HG03095 (cell line): ENCODE measurements around the gene FMO1.
"Not testable (repeated sequence)": the region's sequence is repeated elsewhere in the genome, so short reads cannot be mapped to it uniquely, and the experiment has no call there.

ENCODE experiments used
- ATAC-seq: cut with Tn5 transposase; IDR thresholded peaks from one replicate; pipeline ENCODE4 v1.9.1; 2021; ENCODE audit warnings: moderate library complexity; ENCODE audit not compliant: unreplicated experiment

FMO1 gene

GRCh38 chr1:171248302-171248701, at the start of gene FMO1:
FMO1 (plus strand) TSS chr1:171248494; CDS start chr1:171258088, 9,594 bp downstream.
- no peak for ATAC-seq

GRCh38 chr1:171204296-171204695, 44.0 kb upstream of the FMO1 start:
- no peak for ATAC-seq

- no peak for ATAC-seq
These were observed 41.9 kb upstream of the FMO1 start for GRCh38 chr1:171206204-171206977.

- ATAC-seq = no peak
These were observed 41.3 kb upstream of the FMO1 start for GRCh38 chr1:171206978-171207355.

GRCh38 chr1:171207377-171207776, 40.9 kb upstream of the FMO1 start:
- no peak for ATAC-seq

GRCh38 chr1:171210355-171210754, 37.9 kb upstream of the FMO1 start:
- ATAC-seq = no peak

- ATAC-seq = no peak
These were observed 35.5 kb upstream of the FMO1 start for GRCh38 chr1:171212607-171213351.

GRCh38 chr1:171213559-171214454, 34.5 kb upstream of the FMO1 start:
- no peak for ATAC-seq

GRCh38 chr1:171217658-171218443, 30.4 kb upstream of the FMO1 start:
- no peak for ATAC-seq

GRCh38 chr1:171218661-171219060, 29.6 kb upstream of the FMO1 start:
- no peak for ATAC-seq

- ATAC-seq = no peak
These were observed 28.8 kb upstream of the FMO1 start for GRCh38 chr1:171219346-171220080.

- ATAC-seq = no peak
These were observed 28.2 kb upstream of the FMO1 start for GRCh38 chr1:171220081-171220420.

GRCh38 chr1:171220581-171221054, 27.7 kb upstream of the FMO1 start:
- no peak for ATAC-seq

GRCh38 chr1:171221665-171222591, 26.4 kb upstream of the FMO1 start:
- ATAC-seq = no peak

- no peak for ATAC-seq
These were observed 25.4 kb upstream of the FMO1 start for GRCh38 chr1:171222936-171223335.

- ATAC-seq = not testable (repeated sequence)
These were observed 24.0 kb upstream of the FMO1 start for GRCh38 chr1:171224257-171224656.

- peak; percentile 77 for ATAC-seq
These were observed 21.4 kb upstream of the FMO1 start for GRCh38 chr1:171226747-171227370.

- no peak for ATAC-seq
These were observed 17.0 kb upstream of the FMO1 start for GRCh38 chr1:171231326-171231725.
